ENCODE data around the gene STAT5B.
A peak's percentile ranks its signal among the peaks of the same experiment; 100 is the strongest.
"Not testable (repeated sequence)": the region's sequence is repeated elsewhere in the genome, so short reads cannot be mapped to it uniquely, and the experiment has no call there.

STAT5B gene

DNA sequence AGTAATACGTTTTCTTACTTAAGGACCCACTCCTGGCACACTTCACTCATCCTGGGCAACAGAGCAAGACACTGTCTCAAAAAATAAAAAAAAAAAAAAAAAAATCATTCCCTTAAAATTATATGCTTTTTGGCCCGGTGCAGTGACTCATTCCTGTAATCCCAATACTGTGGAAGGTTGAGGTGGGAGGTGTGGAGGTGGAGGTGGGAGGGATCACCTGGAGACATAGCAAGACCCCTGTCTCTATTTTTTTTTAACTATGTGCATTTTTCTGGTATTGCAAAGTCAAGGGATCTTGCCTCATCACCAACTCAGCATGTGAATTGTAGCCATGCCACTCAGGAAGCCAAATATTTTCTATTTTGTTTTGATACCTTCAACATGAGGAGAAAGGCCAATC lies 9.7 kb downstream of the STAT5B start:
- DNase-seq = no peak

GRCh38 chr17:42264366-42264765 lies 11.8 kb downstream of the STAT5B start:
- DNase-seq = not testable (repeated sequence)

DNA sequence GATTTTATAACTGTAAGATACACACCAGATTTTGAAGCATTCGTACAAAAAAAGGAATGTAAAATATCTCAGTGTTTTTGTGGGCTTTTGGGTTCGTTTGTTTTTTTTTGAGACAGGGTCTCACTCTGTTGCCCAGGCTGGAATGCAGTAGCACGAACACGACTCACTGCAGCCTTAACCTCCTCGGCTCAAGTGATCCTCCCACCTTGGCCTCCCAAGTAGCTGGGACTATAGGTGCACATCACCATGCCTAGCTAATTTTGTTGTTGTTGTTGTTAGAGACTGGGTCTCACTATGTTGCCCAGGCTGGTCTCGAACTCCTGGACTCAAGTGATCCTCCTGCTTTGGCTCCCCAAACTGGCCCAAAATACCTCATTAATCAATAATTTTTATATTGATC lies 15.9 kb downstream of the STAT5B start:
- no peak for DNase-seq

DNA sequence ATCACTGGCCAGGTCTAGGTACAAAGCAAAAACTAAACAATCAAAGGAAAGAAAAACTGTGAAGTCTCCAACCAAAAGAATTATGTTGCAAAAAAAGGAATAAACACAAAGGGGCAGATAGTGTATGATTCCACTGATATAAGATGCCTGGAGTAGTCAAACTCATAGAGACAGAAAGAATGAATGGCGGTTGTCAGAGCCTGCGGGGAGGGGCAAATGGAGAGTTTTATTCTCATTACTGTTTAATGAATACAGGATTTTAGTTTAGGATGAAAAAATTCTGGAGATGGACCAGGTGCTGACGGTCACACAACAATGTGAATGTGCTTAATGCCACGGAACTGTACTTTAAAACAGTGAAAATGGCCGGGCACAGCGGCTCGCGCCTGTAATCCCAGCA lies 20.7 kb downstream of the STAT5B start:
- DNase-seq = no peak

GRCh38 chr17:42253578-42253977 lies 22.6 kb downstream of the STAT5B start:
- DNase-seq = no peak

GRCh38 chr17:42252597-42253550 lies 23.3 kb downstream of the STAT5B start:
- peak; percentile 44 for DNase-seq

GRCh38 chr17:42251115-42251514 lies 25.1 kb downstream of the STAT5B start:
- no peak for DNase-seq

- no peak for DNase-seq
Observed at GRCh38 chr17:42249681-42250446, 26.3 kb downstream of the STAT5B start.

GRCh38 chr17:42248351-42249179 lies 27.6 kb downstream of the STAT5B start:
- peak; percentile 74 for DNase-seq

- DNase-seq = no peak
Observed at GRCh38 chr17:42247734-42248133, 28.5 kb downstream of the STAT5B start.

DNA sequence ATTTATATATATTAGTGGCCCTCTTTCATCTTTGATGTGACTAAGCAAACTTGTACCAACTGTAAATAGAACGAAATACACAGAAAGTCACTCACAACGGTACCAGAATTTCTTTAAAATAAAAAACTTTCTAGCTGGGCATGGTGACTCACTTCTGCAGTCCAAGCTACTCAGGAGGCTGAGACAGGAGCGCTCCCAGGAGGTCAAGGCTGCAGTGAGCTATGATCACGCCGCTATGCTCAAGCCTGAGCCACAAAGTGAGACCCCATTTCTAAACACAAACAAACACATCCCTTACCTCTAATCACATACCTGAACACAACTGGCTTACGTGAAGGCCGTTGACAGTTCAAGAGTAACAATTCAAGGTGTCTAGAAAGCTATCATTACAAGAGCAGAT lies 29.7 kb downstream of the STAT5B start:
- no peak for DNase-seq

DNA sequence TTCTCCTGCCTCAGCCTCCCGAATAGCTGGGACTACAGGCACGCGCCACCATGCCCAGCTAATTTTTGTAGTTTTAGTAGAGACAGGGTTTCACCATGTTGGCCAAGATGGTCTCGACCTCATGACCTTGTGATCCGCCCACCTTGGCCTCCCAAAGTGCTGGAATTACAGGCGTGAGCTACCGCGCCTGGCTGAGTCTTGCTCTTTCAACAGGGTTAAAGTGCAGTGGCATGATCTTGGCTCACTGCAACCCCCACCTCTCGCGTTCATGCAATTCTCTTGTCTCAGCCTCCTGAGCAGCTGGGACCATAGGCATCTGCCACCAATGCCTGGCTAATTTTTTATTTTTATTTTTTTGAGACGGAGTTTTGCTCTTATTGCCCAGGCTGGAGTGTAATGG lies 31.0 kb downstream of the STAT5B start:
- not testable (repeated sequence) for DNase-seq

- not testable (repeated sequence) for DNase-seq
Observed at GRCh38 chr17:42244116-42244515, 32.1 kb downstream of the STAT5B start.

DNA sequence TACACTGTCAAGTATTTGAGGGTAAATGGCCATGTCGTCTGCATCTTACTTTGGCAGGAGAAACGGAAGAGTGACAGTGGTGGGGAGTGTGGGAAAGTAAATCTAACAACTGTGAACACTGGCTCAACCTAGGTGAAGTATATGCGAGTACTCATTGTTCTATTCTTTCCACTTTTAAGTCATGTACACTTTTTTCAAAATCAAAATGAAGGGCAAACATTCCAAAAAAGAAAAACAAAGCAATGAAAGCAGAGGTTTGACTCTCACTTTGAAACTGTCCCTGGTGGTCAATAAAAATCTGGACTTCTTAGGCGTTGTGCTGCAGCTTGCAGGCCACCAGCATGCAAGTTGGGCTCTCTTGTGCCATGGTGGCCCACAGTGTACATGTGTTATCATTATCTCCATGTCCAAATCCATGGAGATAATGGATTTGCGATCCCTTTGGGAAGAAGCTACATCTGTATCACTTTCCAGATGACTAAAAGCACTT lies 32.7 kb downstream of the STAT5B start:
- DNase-seq = no peak

DNA sequence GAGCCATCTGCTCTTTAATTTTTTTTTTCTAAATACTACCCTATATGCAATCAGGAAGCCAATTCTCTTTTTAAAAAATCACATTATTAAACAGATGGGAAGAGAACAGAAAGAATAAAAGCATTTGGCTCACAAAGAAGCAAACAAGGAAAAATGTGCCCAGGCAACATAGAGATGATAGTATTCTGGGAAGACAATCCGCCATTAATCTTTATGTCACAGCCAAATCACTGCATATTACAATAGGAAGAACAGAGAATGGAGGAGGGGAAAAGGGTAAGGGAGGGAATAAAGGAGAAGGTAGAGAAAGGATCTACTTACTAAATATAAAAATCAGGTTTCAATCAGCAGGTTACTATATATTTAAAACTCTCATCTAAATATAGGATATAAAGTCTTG lies 34.3 kb downstream of the STAT5B start:
- DNase-seq = no peak

DNA sequence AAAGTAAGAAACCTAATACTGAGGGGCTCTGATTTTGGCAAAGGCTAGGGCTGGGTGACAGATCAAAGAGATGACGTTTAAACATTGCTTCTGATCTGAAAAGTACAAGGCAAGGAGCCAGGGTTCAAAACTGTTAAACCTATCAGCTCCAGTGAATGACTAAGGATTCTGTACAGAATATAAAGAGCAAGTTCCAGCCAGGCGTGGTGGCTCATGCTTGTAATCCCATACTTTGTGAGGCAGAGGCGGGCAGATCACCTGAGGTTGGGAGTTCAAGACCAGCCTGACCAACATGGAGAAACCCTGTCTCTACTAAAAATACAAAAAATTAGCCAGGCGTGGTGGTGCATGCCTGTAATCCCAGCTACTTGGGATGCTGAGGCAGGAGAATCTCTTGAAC lies 35.3 kb downstream of the STAT5B start:
- not testable (repeated sequence) for DNase-seq

DNA sequence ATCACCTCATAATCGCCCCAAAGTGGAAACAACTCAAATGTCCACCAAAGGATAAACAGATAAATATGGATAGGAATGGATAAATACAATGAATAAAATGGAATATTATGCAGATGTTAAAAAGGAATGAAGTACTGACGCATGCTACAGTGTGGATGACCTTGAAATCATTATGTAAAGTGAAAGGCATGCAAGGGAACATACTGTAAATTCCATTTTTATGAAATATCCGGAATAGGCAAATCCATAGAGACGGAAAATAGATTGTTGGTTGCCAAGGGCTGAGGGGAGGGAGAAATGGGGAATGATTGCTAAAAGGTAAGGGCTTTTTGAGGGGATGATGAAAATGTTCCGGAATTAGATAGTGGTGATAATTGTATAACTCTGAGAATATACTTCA lies 36.0 kb downstream of the STAT5B start:
- DNase-seq = no peak

- DNase-seq = not testable (repeated sequence)
Observed at GRCh38 chr17:42239576-42239975, 36.6 kb downstream of the STAT5B start.

- no peak for DNase-seq
Observed at GRCh38 chr17:42236760-42237159, 39.4 kb downstream of the STAT5B start.

GRCh38 chr17:42233994-42234393 lies 42.2 kb downstream of the STAT5B start:
- no peak for DNase-seq

DNA sequence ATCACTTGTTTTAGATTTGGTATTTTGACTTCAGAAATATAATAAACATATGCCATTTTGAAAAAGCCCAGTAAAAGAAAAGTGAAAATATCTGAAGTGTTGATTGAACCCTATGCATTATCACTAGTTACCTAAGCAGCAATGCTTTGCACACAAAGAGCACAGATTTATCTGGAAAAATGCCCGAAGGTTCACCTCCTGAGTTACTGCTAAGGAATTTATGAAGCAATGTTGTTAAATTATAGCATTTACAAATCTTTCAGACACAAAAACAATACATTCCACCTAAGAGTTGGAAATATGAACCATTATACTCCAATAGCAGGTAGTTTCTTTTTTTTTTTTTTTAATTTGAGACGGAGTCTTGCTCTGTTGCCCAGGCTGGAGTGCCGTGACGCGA lies 43.0 kb downstream of the STAT5B start:
- no peak for DNase-seq

GRCh38 chr17:42230225-42230624 lies 46.0 kb downstream of the STAT5B start:
- no peak for DNase-seq
